GM21515 (cell line): Measurements from ENCODE around the gene NOMO2.
"Not testable (repeated sequence)": the region's sequence is repeated elsewhere in the genome, so short reads cannot be mapped to it uniquely, and the experiment has no call there.

ENCODE experiments used
- ATAC-seq: cut with Tn5 transposase; IDR thresholded peaks from one replicate; pipeline ENCODE4 v1.9.1; 2021; ENCODE audit not compliant: unreplicated experiment

The NOMO2 gene

DNA sequence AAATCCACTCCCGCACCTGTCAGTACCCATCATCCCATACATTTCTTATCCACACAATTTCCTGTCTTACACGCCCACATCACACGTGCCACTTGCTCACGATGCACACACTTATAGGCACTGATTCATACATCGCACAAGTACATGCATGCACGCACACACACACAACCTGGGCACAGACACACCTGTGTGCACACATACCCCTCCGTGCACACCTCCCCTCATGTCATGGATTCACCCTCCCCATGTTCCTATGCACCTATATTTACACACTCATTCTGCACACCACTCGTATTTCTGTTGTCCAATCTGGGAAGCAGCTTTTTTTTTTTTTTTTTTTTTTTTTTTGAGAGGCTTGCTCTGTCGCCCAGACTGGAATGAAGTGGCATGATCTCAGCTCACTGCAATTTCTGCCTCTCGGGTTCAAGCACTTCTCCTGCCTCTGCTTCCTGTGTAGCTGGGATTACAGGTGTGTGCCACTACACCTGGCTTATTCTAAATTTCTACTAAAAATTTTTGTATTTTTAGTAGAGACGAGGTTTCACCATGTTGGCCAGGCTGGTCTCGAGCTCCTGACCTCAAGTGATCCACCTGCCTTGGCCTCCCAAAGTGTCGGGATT, 13.5 kb upstream of the NOMO2 start:
- ATAC-seq, result not testable (repeated sequence)

DNA sequence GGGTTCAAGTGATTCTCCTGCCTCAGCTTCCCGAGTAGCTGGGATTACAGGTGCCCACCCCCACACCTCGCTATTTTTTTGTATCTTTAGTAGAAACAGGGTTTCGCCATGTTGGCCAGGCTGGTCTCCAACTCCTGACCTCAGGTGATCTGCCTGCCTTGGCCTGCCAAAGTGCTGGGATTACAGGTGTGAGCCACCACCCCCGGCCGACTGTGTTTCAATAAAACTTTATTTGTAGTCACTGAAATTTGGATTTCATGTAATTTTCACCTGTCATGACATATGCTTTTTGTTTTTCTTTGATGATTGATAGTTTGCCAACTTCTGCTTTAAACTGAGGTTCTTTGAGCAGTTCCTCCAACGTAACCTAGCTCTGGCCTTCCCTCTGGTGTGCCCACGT, 12.0 kb upstream of the NOMO2 start:
- ATAC-seq, result not testable (repeated sequence)

DNA sequence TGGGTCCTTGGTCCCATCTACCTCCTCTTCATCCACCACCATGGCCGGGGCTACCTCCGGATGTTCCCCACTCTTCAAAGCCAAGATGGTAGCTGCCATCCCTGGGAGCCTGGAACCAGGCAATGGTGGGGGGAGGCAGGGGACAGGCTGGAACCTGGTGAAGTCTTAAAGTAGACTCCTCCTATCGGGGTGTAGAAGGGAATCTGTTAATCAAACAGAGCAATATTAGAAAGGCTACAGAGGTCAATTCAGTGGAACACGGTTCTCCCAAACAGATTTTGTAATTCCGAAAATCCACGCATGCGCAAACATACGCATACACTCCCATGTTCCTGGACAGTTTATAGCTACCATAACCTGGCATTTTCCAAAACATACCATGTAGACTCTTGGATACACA, 11.1 kb upstream of the NOMO2 start:
- not testable (repeated sequence) for ATAC-seq

DNA sequence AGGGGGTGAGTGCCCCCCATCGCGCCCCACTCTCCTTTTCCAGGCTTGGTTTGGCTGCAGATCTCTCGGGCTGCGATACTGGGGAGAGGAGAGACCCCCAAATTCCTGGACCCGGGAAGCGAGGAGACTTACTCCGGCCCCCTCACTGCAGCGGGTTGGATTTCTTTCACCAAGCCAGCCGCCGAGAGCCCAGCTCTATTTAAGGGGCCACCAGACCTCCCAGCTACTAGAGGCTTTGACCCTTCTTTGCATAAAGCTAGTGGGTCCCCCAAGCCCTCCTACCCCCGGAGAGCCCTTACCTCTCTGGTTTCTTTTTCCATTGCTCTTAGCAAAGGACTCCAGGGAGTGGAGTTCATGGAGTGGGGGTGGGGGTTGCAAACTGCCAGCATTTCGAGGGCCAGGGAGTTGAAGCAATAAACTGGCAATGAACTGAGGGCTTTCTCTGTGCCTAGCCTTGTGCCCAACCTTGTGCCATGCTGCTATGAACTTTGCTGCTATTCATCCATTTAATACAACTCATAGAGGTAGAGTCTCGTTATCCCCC, 9.5 kb upstream of the NOMO2 start:
- ATAC-seq, result not testable (repeated sequence)

DNA sequence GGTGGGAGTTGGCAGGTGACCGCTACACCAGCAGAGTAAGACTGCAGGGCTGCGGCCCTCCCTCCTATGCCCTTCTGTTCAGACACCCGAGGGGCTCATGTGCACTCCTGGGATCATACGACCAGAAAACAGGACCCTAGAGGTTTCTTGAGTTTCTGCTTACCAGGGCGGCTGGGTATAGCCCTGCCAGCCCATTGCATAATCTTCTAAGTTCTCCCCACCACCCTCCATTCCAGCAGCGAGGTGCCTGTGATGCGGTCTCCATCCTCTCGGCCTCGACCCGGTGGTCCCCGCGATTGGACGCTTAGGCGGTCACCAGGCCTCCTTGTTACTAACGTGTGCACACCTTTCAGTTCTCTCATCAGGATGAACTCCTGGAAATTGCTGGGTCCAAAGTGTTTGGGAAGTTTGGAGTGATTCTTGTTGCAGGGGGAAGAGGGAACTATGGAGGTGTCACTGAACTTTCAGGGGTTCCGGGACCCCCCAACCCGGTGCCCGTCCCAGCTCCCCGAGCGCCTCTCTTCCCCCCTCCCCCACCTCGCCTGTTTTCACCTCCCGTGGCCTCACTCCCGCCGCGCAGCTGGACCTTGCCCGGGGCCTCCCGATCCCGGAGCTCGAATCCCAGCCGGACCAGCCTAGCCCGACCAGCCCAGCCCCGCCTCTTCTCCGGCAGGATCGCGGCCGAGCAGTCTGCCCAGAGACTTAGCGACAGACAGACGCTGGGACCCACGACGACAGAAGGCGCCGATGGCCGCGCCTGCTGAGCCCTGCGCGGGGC, 8.8 kb upstream of the NOMO2 start:
- ATAC-seq, result not testable (repeated sequence)

DNA sequence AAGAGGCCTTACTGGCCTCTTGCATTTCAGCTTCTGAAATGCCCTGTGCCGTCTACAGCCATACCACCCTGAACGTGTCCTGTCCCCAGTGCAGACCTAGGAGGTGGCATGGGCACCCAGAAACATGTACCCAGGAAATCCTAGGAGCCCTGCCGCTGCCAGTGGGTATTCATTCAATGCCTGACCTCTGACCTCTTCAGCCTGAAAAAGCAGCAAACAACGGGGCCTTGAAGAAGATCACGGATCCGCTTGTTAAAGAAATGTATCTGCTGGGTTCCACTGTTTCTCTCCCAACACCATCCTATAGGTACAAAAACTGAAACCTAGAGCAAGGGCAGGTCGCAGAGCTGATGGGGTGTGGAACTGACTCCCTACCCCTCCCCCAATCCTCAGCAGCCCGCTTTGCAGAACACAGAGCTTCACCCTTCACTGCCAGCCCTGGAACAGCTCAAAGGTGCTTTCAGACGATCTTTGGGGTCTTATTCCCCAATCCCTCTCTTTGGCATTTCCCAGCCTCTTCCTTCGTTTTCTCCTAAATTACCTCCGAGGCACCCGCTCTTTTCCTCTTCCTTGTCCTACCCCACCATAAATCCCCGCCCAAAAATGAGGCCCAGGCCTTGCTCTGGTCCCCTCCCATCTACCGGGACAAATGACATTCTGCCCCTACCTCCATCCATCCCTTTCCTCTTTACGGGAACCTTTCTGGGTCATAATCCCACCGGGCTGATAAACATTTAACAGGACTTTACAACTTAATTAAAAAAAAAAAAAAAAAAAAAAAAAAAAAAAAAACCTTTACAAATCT, 1.3 kb downstream of the NOMO2 start:
- not testable (repeated sequence) for ATAC-seq

DNA sequence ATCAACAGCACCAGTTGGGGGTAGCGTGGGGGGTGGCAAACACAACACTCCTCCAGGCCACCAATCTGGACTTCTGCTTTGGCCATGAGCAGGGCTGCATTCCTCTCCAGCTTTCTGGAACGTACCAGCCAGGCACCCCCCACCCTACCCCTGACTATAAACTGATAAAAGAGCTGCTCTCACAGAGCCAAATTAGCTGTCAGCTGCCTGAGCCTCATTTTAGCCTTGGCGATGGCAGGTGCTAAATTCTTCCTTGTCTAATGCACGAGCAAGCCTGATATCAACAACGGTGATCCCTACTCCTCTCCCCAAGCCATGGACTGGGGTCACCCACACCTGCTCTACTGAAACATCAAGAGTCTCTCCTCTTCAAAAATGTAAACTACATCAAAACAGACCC, 8.2 kb downstream of the NOMO2 start:
- not testable (repeated sequence) for ATAC-seq

DNA sequence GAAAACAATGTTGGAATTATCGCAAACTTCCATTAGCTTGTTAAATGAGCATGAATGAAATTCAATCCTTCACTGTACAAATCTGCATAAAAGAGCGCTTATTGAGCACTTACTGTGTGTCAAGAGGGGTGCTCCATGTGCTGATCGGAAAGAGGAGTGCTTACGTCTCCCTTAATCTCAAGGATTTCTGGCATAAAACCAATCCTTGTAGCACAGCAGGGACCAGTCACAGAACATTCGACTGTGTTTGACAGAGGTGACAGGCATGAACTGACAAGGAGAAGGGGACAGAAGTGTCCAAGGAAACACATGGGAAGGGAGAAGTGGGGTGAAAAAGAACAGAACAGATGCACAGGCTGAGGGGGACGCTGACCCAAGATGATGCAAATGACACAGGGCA, 14.5 kb downstream of the NOMO2 start:
- ATAC-seq, result not testable (repeated sequence)

DNA sequence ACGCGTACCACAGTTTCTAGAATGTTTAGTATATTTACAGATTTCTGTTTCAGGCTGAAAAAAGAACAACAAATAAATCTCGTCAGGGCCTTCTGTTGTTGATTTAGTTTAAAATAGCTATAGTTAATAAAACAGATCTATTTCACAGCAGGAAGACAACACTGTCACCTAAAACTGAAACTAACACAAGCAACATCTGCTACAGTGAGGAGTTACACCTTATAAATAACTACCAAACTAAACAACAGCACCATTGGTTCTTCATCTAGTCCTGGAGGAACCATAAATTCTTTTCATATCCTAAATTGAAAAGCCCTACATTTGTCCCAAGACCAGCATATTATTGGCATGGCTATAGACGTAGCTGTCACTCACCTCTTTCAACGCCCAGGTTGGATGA, 15.0 kb downstream of the NOMO2 start:
- not testable (repeated sequence) for ATAC-seq

DNA sequence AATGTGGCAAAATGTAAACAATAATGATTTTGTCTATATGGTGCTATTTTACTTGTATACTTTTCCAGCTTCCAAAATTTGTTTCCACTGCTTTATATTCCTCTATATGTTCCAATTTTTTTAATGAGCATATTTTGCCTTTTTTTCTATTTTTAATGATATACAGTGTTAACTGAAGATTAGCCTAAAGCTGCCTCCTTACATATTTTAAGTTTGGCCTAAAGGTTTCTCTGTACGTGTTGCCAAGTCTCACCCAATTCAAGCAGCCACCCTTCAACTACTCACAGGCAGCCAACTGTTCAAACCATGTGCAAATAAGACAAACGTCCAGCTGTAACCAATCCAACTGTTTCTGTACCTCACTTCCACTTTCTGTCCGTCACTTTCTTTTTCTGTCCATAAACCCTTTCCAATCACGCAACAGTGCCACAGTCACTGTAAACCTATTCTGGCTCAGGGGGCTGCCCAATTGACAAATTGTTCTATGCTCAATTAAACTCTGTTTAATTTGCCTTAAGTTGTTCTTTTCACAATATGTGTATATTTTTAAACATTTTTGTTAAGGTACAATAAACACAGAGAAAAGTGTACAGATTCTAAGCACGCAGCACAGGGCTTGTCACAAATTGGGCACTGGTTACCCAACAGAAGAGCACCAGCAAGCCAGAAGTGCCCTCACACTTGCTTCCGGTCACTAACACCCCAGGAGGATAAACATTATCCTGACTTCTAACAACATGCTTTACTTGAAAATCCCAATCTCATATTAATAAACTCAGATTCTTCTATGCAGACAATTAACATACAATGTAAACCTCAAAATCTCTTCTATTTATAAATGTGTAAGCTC, 17.4 kb downstream of the NOMO2 start:
- not testable (repeated sequence) for ATAC-seq

DNA sequence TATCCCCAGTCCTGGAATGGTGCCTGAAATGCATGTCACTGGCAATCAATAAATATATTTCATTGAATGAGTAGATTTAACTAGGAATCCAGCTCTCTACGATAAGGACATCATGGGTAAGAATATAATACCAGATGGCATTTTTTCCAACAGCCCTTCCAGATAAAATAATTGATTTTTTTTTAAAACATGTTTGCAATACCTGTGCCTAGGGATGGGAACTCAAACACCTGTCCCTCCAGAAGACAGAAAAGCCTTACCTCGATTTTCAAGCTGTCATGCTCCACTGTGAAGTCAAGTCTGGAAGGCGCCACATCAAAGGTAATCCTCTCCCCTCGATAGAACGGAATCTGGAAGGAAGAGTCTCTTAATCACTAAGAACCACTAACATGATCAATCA, 20.0 kb downstream of the NOMO2 start:
- ATAC-seq, result not testable (repeated sequence)

DNA sequence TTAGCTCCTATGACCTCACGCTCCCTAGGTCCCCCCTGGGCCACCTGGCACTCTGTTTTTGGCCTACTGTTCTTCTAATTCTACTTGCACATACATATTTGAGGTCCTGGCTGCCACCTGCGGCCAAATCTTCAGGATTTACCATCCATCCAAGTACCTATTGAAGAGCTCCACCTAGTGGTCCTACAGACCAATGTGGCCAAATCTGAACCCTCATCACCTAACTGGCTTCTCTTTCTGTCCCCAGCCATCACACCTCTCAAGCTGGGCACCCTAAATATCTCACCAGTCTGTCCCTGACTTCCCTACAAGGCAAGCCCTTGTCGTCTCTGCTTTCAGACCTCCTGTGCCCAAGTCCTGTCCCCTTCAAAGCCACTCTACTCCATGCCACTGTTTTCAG, 24.9 kb downstream of the NOMO2 start:
- not testable (repeated sequence) for ATAC-seq

DNA sequence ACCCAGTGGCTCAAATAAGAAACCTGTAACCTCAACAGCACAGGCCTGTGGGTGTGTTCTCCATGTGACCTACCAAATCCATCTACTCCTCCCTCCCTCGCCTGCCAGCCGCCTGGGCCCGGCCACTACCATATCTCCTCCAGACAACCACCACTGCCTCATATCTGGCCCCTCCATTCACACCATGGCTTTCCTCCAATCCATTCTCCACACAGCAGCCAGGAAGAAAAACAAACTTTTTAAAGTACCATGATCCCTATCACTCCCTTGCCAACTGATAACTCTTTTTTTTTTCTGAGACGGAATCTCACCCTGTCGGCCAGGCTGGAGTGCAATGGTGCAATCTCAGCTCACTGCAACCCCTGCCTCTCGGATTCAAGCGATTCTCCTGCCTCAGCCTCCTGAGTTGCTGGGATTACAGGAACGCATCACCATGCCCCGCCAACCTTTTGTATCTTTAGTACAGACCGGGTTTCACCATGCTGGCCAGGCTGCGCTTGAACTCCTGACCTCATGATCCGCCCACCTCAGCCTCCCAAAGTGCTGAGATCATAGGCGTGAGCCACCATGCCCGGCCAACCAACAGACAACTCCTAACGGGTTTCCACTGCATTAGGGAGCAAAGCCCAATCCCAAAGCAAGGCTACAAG, 26.3 kb downstream of the NOMO2 start:
- ATAC-seq, result not testable (repeated sequence)

DNA sequence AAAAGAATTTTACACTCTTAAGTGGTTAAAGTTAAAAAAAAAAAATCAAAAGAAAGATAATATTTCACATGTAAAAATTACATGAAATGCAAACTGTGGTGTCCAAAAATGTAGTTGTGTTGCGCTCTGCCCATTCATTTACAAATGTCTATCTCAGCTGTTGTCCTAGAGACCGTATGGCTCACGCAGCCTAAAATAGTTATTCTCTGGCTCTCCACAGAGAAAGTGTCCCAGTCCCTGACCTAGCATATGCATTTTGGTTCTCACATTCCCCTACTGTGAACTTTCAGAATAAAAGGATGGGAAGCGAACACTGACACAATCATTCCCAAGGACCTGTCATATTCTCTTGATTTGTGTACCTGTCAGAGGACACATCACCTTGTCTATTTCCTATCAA, 27.6 kb downstream of the NOMO2 start:
- ATAC-seq, result not testable (repeated sequence)

DNA sequence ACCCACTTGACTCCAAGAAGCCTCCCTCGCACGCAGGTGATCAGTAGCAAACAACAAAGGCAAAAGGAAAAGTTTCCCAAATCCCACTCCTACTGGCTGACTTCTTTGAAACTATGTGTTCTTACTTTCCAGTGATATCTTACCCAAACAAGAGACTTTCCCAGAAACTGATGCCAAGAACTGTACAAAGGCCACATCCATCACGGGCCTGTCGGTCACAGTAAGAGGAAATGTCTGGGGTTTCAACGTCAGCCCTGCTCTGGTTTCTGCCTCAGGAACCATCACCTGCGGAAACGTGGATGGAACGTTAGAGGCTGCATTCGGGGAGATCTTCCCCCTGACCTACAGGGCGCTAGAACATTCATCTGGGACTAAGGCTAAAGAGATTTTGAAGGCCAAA, 30.6 kb downstream of the NOMO2 start:
- not testable (repeated sequence) for ATAC-seq

DNA sequence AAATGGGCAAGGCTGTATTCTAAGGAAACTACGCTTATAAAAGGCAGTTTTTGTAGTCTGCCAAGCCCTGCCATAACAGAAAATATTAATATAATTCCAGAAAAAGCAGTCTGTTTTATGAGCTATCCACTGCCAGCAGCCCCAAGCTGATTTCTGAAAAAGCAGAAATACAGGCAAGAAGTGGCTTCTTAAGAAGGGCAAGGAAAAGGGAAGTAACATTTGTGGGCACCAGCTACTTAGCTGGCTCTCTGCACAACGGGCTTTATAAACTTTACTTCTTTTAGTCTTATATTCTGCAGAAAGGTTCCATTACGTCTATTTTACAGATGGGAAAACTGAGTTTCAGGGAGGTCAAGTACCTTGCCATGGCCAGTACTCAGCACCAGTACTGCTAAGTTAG, 31.6 kb downstream of the NOMO2 start:
- not testable (repeated sequence) for ATAC-seq

DNA sequence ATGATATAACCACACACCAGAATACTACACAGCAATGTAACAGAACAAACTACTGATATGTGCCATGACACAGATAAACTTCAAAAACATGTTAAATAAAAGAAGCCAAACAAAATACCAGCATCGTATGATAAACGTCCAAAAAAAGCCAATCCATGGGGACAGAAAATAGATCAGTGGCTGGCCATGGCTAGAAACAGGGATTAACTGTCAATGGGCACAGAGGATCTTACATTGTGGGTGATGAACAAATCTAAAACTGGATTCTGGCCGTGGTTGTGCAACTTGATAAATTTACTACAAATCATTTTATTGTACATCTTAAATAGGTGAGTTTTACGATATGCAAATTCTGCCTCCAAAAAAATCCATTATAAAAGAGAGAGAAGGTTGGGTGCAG, 35.4 kb downstream of the NOMO2 start:
- ATAC-seq, result not testable (repeated sequence)

DNA sequence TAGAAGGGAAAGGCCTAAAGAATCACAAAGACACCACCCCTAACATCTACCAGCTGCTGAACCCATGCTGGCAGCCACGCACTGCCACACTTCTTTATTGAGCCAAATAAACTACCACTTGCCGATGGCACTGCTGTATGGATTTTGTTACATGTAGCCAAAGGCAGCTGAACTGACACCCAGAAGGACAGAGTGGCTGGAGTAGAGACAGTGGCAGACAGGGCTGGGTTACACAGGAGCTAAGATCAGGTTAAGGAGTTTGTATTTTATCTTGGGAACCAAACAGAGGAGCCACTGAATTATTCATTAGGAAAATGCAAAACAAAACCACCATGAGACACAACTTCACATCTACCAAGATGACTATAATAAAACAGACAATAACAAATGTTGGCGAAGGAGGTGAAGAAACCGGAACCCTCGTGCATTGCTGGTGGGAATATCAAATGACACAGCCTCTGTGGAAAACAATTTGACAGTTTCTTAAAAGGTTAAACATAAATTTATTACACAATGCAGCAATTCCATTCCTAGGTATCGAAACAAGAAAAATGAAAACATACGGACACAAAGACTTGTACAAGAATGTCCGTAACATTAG, 35.9 kb downstream of the NOMO2 start:
- ATAC-seq, result not testable (repeated sequence)

DNA sequence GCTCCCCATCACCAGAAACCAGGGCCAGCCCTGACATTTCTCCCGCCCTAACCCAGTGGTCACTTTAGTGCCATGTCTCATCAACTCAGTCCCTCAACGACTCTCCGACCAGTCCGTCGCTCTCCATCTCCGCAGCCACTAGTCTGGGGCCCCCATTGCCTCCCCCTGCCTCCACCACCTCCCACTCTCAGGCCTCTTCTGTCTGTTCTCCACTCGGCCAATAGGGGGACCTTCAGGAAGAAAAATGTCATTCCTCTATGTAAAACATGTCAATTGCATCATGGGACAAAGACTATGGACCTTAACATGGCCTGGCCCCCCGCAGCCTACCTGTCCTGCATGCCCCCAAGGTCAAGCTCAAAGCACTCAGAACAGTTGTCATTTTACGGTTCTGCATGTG, 39.3 kb downstream of the NOMO2 start:
- ATAC-seq, result not testable (repeated sequence)
